ENCODE data around the gene APOBEC3G.

- TF ChIP-seq JUNB (IDR thresholded peaks at IDR 0.05; ENCODE audit: unreplicated experiment): no peak
- peak; percentile 71 to 79 for TF ChIP-seq CTCF (conservative IDR thresholded peaks at IDR 0.05; ENCODE audit: low read depth in 2 of 2)
- TF ChIP-seq EZH2 (IDR thresholded peaks at IDR 0.05; ENCODE audit: low read depth, unreplicated experiment): no peak
- TF ChIP-seq POLR2AphosphoS5 (IDR thresholded peaks at IDR 0.05; ENCODE audit: low read depth): no peak
- no peak for TF ChIP-seq EZH2phosphoT487 (IDR thresholded peaks at IDR 0.05; ENCODE audit: unreplicated experiment)
- TF ChIP-seq REST (IDR thresholded peaks at IDR 0.05; ENCODE audit: unreplicated experiment): no peak
- TF ChIP-seq CREB1 (CRISPR knock-in tag; IDR thresholded peaks at IDR 0.05; ENCODE audit: low read depth): no peak
- no peak for TF ChIP-seq ZNF331 (CRISPR knock-in tag; IDR thresholded peaks at IDR 0.05; ENCODE audit: low read depth)
- TF ChIP-seq ETS1 (IDR thresholded peaks at IDR 0.05): no peak
- TF ChIP-seq STAT1 (IDR thresholded peaks at IDR 0.05; ENCODE audit: unreplicated experiment): no peak
Observed at GRCh38 chr22:39117585-39118191, 40.6 kb downstream of the APOBEC3G start.
